HG03457 (cell line): ENCODE results near the gene ARHGEF4.

Experiments used
- ATAC-seq: cut with Tn5 transposase; IDR thresholded peaks from one replicate; pipeline ENCODE4 v1.9.1; 2021; ENCODE audit warnings: moderate number of reproducible peaks; ENCODE audit not compliant: unreplicated experiment

Gene ARHGEF4

DNA sequence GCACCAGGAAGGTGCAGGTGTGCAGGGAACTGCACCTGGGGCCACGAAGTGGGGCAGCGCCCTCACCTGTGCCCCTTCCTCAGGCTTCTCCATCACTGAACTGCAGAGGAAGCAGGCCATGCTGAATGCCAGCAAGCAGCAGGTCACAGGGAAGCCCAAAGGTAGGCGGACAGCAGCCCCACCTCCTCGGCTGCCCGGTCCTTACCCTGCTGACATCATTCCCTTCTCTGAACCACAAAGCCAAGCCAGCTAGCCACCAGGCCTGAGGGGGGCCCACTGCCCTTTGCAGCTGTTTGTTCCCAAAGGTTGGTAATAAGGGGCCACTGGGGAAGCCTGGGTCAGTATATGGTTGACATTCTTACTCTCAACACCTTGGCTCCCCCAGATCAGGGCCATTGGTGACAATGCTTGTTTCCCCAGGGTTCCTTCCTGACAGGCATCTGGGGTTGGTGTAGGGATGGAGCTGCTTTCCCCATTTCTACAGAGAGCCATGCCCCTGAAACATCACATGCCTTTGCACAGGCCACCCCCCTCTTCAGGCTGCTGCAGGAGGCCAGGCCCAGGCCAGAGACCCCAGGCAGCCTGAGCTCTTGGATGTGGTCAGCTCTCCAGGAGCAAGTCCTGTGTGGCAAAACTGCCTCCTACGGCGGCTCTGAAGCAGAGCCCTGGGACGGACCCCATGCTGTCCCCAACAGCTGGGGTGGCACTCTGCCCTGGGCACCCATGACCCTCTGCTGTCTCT, 208.7 kb downstream of the ARHGEF4 start:
- no peak for ATAC-seq

DNA sequence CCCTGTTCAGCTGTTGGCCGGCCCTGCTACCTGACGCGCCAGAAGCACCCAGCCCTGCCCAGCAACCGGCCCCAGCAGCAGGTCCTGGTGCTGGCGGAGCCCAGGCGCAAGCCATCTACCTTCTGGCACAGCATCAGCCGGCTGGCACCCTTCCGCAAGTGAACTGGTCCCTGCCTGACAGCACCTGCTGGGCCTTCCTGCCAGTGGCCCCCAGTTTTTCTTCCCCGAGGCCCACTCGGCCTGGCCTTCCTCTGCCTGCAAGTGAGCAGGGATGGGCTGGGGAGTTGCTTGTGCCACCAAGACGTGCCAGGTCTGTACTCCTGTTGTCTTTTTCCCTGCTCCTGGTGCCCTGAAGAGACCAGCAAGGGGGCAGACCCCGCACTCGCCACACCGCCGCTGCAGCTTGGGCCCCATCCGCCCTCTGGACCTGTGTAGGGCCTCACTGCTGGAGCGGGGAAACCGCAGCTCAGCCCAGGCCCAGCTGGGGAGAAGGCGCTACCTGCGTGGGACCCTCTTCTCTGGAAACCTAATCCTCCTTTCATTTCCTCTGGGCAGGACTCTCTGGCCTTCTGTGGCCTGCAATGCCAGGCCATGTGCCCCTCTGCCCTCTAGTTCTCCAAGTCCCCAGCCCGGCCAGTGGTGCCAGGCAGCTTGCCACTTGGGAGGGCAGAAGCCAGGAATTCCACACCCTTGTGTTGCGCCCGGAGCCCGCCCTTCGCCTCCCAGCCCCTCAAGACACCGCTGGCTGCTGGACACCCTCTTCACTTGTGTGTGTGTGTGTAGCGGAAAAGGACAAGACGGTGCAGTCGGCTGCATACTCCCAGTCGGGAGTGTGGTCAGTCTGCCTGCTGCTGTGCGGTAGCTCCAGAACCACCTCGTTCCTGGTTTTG, 209.6 kb downstream of the ARHGEF4 start:
- no peak for ATAC-seq

DNA sequence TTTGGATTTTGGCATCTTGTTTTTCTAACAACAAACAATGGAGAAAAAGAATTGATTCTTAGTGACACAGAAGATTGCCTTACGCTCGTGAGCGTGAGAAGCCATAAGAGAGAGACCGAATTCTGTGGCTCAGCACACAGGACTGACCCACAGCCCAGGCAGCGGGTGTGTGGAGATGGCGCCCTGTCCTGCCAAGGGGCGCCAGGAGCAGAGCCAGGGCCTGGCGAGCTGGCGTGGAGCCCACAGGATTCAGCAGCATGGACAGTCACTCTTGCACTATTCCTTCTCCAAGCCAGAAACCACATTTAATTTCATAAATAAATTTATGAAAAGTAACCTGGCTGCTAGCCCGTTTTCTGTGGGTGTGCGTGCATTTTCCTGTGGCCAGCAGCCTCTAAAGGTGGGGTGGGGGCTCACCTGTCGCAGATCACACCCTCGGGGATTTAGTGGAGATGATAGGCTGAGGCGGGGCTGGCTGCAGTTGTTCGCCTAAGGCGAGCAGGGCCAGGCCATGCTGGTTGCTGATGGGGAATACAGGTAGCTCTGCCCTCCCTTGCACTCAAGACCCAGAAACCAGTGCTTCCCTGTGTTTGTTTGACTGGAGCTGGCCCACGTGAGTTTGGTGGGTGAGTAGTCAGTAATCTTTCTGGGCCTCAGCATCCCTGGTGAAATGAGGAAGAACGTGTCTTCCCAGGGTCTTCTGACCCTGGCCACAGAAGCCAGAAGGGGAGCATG, 210.4 kb downstream of the ARHGEF4 start:
- no peak for ATAC-seq

DNA sequence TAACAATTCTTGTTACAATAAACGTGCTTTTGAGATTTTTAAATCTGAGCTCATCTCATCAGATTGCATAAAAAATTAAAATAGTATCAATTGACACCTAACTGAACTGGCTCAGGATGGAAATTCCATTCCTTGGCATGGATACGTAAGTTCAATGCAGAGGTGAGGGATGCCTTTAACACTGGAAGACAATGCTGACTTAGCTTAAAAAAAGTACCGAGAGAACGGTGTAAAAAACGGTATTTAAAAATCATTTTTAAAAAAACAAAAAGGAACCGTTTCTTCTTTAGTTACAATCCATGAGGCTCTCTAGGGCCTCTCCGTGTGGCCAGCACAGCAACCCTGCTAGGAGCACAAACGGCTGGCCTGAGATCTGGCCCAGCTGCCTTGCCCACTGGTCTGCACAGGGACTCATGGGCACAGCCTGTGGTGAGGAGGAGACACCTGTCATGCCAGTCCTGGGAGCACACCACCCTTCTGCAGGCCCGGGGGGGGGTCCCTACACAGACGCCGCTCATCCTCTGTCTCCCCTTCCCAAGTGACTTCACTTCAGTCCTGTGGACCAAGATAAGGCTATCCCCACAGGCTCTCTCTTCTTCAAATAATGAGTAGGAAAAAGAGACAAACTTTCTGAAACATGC, 211.3 kb downstream of the ARHGEF4 start:
- ATAC-seq: no peak

DNA sequence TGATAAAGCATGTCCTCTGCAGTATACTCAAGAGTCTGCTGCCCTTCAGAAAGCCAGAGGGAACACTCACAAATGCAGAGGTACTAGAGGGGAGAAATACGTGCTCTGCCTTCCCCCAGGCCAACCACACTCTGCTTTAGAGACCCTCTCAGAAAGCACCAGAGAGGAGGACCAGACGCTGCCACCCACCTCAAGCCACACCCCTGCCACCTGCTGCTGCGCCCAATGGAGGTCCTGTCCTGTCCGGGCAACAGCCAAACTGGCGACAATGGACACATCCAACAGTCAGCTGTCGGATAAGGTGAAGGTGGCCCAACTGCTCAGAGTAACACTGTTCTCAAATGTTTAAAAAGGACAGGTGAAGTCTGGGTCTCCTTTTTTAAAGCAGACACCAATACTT, 211.9 kb downstream of the ARHGEF4 start:
- ATAC-seq: no peak

DNA sequence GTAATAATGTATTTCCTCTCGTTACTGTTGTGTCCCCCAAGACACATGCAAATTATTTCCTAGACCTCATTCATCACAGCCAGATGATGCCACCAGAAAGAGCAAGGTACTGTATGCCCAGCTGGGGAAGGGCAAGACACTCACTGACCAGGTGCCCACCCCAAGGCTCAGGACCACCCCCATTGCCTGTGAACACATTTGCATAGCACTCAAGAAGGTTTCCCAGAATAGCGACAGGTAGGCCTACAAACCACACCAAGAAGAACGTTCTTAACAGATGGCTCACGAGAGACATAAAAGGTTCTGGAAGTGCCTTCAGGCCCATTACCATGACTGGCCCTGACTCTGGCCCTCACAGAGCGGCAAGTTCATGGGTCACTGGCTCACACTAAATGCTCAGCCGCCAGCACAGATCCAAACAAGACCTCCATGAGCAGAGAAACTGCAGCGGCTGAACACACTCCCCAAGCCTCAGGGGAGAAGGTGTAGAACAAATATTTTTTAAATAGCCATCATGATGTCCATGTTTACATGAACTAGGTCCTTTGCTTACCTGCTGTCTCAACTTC, 212.5 kb downstream of the ARHGEF4 start:
- ATAC-seq: no peak

DNA sequence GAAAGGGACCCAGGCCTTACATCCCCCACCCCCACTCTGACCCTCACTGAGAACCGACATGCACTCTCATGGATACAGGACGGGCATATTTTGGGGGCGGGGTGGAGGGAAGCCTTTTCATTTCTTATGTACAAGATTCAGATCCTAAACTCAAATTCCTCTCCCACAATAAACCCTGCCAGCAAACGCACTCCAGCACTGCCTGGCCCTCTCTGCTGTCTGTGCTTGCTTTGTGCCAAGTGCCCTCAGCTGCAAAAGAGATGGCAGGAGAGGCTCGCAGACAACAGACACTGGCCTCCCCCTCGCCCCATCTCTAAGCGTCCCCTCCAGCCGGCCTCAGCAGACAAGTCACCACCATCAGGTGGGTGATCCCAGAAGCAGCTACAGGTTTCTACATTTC, 214.2 kb downstream of the ARHGEF4 start:
- ATAC-seq: no peak

DNA sequence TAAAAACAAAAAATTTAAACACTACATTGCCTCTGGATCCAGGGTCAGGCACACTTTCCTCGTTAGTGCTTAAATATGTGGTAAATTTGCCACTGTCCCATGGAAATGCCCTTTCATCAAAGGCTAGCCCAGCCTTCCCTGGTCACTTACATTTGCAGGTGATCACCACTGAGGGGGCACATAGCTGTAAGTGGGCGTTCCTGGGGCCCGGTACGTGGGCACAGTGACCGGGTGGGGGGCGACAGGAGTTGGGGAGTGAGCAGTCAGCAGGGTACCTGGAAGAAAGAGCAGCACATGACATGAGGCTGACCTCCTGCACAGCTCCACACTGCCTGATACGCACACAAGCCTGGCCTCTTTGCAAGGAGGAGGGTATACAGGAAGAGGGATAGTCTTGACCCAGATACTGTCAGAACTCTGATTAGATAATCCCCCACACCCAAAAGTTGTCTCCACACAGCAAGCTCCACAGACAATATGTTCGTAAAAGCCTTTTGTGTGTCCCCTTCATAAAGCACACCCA, 216.1 kb downstream of the ARHGEF4 start:
- no peak for ATAC-seq

DNA sequence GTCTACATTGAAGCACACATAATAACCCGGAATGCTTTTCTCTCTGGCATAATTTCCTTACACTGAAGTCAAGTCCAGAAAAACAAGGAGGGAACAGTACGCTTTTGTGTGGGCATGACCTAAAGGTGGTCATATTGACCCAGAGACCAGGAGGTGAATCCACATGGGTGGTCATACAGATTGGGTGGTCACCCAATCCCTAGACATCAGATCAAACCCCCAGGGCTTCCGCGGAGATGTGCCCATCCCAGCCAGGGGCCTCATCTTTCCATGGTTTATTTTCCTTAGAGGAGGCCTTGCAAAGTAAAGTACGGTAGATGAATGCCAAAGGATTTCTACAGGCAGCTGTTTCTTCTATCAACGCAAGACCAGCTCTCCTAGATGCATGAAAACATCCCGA, 217.8 kb downstream of the ARHGEF4 start:
- no peak for ATAC-seq

DNA sequence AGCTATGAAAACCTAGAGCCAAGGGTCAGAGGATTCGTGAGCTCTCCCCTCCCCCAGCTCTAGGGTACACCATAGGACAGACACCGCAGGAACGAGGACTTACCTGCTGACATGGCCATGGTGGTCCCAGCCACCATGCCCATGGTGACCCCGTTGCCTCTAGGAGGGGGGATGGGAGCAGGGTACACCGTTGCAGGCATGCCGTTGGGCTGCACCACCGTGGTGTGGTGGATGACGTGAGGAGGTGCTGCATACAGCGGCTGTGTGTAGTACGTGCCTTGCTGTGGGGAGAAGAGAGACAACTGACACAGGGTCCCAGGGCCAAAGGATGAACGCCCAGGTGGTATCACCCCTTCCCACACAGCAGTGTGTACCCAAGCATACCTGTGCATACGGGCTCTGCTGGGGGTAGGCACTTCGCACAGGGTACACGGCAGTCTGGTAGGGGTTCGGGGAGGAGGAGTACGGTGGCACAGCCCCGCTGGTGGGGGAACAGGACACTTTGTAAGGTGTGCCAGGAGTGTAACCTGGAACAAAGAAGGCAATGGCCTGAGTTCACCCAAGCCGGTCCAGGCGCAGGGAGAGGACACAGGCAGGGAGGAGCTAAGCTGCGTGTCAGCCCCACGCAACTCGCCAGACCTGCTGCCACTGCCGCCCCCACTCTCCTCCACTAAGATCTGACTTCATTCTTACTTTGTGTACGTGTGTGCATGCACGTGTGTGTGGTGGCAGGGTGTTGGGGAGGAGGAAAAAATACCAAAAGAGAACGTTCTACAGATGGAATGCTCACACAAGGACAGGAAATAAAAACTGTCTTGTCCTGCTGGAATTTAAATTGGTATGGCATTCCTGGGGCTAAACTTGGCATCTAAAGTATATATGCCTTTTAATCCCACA, 218.7 kb downstream of the ARHGEF4 start:
- ATAC-seq: no peak

DNA sequence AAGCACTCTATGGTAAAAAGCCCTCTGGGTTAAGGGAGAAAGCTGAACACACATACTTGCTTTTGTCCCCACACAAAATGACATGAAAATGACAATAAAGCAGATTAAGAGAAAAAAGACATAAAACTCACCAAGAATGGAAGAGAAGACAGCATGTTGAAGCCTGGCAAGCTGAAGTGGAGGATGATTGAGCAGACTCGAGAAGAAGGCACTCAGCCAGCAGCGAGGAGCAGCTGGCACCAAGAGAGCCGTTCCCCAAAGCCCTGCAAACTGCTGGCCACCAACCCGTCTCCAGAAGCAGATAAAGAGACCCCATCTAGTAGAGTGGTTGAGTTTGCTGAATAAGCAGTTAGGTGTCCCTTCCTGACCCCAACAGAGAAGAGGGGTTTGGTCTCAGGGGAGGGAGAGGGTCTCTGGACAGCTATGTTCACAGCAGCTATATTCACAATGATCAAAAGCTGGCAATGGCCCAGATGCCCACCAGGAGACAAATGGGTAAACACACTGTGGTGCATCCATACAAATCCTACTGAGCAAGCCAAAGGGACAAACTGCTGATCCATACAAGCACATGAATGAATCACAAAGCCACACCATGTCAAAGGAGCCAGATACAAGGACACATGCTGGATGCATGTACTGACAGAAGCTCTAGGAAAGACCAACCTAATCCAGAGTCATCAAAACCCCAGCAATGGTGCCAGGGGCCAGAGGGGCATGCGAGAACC, 219.7 kb downstream of the ARHGEF4 start:
- ATAC-seq: no peak

DNA sequence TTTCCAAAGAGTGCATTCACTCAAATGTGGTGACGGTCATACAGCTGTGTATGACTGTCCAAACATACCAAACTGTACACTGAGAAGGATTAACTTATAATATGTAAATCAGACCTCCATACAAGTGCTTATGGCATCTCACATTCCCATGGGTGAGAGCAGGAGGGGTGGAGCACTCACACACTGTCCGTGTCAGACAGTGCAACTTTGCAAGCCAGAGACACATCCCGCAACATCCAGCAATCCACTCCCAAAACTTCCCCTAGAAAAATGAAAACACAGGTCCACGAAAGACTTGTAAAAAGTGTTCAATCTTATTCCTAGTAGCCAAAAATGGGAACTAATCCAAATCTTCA, 220.2 kb downstream of the ARHGEF4 start:
- no peak for ATAC-seq

DNA sequence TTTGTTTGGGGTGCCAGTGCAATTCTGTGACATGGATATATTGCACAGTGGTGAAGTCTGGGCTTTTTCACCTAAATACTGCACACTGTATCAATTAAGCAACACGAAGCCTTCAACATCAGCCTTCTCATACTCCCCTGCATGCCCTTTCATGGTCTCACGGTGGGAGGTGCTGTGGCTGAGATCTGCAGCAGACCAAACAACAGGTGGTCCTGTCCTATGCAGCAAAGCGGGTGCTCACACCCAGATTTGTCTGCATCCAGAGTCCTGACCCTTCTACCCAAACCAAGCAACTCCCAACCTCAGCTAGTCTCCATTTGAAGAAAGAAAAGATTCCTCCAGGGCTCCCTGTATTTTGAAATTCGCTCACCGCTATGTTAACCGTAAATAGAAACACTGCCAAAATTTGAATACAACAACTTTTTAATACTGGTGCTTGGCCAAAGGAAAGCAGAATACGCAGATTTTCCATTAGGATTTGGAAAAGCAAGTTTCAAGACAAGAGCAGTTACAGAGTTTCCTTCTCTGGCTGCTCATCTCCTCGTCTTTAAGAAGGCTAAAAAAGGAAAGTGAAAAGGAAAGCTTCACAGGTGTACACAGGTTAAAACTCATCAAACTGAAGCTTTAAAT, 221.6 kb downstream of the ARHGEF4 start:
- no peak for ATAC-seq

DNA sequence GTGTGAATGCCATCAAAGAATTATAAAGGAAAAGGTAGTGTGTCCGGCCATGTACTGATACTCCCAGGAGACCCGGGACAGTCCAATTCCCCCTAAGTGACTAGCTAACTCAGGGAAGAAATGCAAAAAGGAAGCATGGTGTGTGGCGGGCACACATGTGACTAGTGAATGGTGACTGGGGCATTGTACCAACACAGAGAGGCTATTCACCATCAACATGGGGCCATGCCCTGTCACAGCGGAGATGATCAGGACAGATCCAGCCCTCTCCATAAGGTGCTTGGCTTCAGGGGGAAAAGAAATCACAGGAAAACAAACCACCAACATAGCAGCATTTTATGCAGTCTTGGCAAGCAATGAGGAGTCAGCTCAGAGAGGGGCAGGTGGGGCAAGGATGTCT, 222.2 kb downstream of the ARHGEF4 start:
- ATAC-seq: no peak

DNA sequence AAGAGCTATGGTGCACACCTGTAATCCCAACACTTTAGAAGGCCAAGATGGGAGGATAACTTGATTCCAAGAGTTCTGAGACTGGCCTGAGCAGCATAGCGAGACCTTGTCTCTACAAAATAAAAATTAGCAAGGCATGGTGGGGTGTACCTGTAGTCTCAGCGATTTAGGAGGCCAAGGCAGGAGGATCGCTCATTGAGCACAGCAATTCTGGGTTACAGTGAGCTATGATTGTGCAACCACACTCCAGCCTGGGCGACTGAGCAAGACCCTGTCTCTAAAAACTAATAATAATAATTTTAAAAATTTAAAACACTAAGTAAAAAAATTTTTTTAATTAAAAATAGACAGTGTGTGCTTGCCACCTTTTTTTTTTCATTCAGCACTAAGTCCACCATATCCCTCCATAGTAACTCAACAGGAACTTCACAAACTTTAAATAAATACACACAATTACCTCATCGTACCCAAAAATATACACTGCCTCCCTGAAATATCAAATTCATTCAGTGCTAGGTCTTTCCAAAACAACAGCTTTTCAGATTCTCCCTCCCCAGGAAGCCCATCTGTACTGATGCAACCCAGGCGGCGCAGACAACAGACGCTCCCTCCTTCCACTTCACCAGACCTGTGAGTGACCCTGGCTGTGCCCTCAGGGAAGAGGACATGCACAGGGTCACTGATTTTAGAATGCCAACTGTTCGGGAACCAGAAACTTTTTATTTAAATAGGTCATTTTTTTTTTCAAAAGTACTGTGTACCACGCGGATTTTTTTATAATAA, 227.0 kb downstream of the ARHGEF4 start:
- ATAC-seq: no peak

DNA sequence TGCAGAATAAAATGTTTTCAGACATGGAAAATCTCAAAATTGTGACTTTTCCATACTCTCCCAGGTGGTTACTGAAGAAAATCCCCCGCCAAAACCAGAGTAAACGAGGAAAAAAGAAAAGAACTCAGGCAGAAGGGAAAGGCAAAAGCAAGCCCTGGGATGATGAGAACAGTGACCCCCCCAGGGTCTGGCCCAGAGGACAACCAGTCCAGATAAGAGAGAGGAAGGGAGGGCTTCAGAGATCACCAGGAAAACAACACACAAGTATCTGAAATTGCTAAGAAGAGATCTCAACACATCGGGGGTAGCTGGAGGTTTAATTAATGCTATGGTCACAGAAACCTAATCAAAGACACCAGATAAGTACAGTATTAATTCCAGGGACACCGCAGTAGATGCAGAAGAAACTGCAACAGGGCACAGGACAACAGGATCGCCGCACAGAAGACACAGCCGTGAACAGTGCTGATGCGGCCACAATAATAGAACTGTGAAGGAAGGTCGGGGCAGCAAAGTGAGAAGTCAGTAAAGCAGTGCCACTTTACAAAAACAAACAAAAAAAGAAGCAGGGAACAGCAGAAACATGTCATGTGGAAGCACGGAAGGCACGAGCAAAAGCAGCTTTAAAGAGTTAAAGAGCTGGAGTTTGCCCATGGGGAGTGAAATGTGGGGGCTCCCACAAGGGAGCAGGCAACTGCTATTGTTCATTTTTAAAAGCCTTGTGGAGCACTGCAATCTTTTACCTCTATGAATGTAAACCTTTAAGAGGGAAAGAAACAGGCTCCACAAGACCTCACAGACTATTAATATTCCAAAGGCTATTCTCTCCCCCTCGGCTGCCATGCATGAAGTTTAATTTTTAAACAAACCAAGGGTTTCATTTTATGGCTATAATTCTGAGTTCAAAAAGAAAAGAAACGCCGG, 228.1 kb downstream of the ARHGEF4 start:
- ATAC-seq: no peak
